HepG2 (cell line): Measurements from ENCODE around the gene NRG3. TPM values are rescaled to one million over a fixed set of nuclear protein-coding genes. Genes with fewer than 3 reads are reported as not detected.

Experiments used
- ATAC-seq: fragments of 200-7000 bp; cut with Tn5 transposase; 3 replicates; pipeline ENCODE4 v1.9.1; 2020; ENCODE audit warnings: mild to moderate bottlenecking, moderate library complexity
- BruUV-seq: library from RNA; stranded (reverse); fragments of 400-500 nt; replicated peaks from 2 replicates; lab custom pipeline; 2021; lab: Mats Ljungman, UMichigan
- CTCF ChIA-PET: fragments of 300-600 bp; formaldehyde crosslinking; extraction: SDS; loops from one replicate; lab custom pipeline; 2021; ENCODE audit warnings: low total read pairs, inconsistent platforms, low intra/inter-chr PET ratio; lab: Yijun Ruan, JAX
- POLR2A ChIA-PET: fragments of 350-600 bp; sonication (Branson Sonifier 250); formaldehyde crosslinking; loops from one replicate; lab custom pipeline; 2020; ENCODE audit warnings: antibody characterized with exemption, inconsistent platforms; lab: Yijun Ruan, JAX
- DNase-seq: peaks from one replicate; pipeline ENCODE4 v3.0.0-alpha.2; 2015; ENCODE audit warnings: low spot score
- FAIRE-seq: peaks from 3 replicates; lab custom pipeline; 2011; peaks lifted over from hg19 to GRCh38; lab: Jason Lieb, UNC
- H2AFZ ChIP-seq: one replicate; pipeline ENCODE4 v1.6.1; 2011; ENCODE audit warnings: low read length, inconsistent platforms
- H3K27ac ChIP-seq: fragments of 300-600 bp; 3 replicates; pipeline ENCODE4 v1.8.0; 2011; ENCODE audit warnings: mixed run types, mild to moderate bottlenecking, mixed read lengths, low read length, inconsistent platforms; ENCODE audit not compliant: insufficient read depth; ENCODE audit errors: extremely low read length
- H3K27me3 ChIP-seq, 2 experiments: fragments of 200-600 bp in 1 of 2; 2 replicates in 1 of 2; 3 replicates in 1 of 2; pipeline versions ENCODE4 v1.6.0 to v1.8.0; 2011; ENCODE audit warnings: low read length in 2 of 2, mild to moderate bottlenecking in 2 of 2, moderate library complexity in 2 of 2, inconsistent platforms in 1 of 2; ENCODE audit not compliant: insufficient read depth in 2 of 2, control insufficient read depth in 1 of 2
- H3K36me3 ChIP-seq, 2 experiments: fragments of 200-600 bp in 1 of 2; replicated peaks in 1 of 2; 2 replicates in 1 of 2; 3 replicates in 1 of 2; pipeline versions ENCODE4 v1.5.1 to v1.8.0; 2011; ENCODE audit warnings: low read length in 2 of 2, inconsistent platforms in 1 of 2; ENCODE audit not compliant: insufficient read depth in 2 of 2, control insufficient read depth in 1 of 2
- H3K4me1 ChIP-seq: 2 replicates; pipeline ENCODE4 v1.5.1; 2012; ENCODE audit warnings: low read length, inconsistent platforms; ENCODE audit not compliant: insufficient read depth
- H3K4me2 ChIP-seq: 2 replicates; pipeline ENCODE4 v1.6.0; 2011; ENCODE audit warnings: low read depth, low read length, inconsistent platforms
- H3K4me3 ChIP-seq, 3 experiments: fragments of 200-600 bp in 1 of 3; sonication (generic), shearing (Covaris generic) in 1 of 3; replicated peaks in 1 of 3; 2 replicates each; pipeline ENCODE4 v1.5.1; 2011 to 2016; ENCODE audit warnings: low read length in 3 of 3, inconsistent platforms in 2 of 3, low read depth in 2 of 3, mild to moderate bottlenecking in 2 of 3, control low read depth in 1 of 3, mixed read lengths in 1 of 3; ENCODE audit not compliant: insufficient read depth in 1 of 3
- H3K79me2 ChIP-seq: one replicate; pipeline ENCODE4 v1.6.1; 2011; ENCODE audit warnings: low read length, inconsistent platforms; ENCODE audit not compliant: insufficient read depth
- H3K9ac ChIP-seq: 2 replicates; pipeline ENCODE4 v1.6.0; 2011; ENCODE audit warnings: mild to moderate bottlenecking, low read depth, low read length, inconsistent platforms; ENCODE audit not compliant: insufficient read depth
- H3K9me3 ChIP-seq: 2 replicates; pipeline ENCODE4 v1.5.1; 2012; ENCODE audit warnings: mild to moderate bottlenecking, low read length
- H4K20me1 ChIP-seq: 2 replicates; pipeline ENCODE4 v1.6.0; 2011; ENCODE audit warnings: inconsistent platforms, mild to moderate bottlenecking, low read length, moderate library complexity; ENCODE audit not compliant: insufficient read depth
- DDIT3 ChIP-seq: sonication (generic); formaldehyde crosslinking; IDR thresholded peaks from 2 replicates; pipeline ENCODE4 v1.4.0; 2020; ENCODE audit warnings: mild to moderate bottlenecking, missing genetic modification reagents
- GABPA ChIP-seq, 2 experiments: IDR thresholded peaks; 2 replicates each; pipeline ENCODE4 v1.6.1; 2011 to 2016; ENCODE audit warnings: low read depth in 2 of 2, low read length in 1 of 2, missing biosample characterization in 1 of 2, missing genetic modification characterization in 1 of 2
- GTF3A ChIP-seq: sonication (generic); formaldehyde crosslinking; conservative IDR thresholded peaks from 2 replicates; pipeline ENCODE4 v1.4.0; 2020; ENCODE audit warnings: mild to moderate bottlenecking, missing genetic modification reagents
- HNF4G ChIP-seq, 2 experiments: sonication (generic) in 1 of 2; formaldehyde crosslinking in 1 of 2; IDR thresholded peaks; 2 replicates each; pipeline versions ENCODE4 v1.4.0 to v1.6.1; 2011 to 2020; ENCODE audit warnings: borderline replicate concordance in 2 of 2, low read depth in 2 of 2, mild to moderate bottlenecking in 2 of 2, low read length in 1 of 2, missing genetic modification reagents in 1 of 2, moderate library complexity in 1 of 2
- HNRNPH1 ChIP-seq: fragments of 200-400 bp; formaldehyde crosslinking; optimal IDR thresholded peaks from 2 replicates; pipeline ENCODE3; 2017; ENCODE audit warnings: mild to moderate bottlenecking, low read depth, low read length
- KDM1A ChIP-seq: IDR thresholded peaks from 2 replicates; pipeline ENCODE4 v1.6.1; 2016; ENCODE audit warnings: missing compliant biosample characterization
- MED8 ChIP-seq: sonication (generic); formaldehyde crosslinking; IDR thresholded peaks from 2 replicates; pipeline ENCODE4 v1.8.1; 2023; ENCODE audit warnings: mild to moderate bottlenecking, missing genetic modification reagents; ENCODE audit not compliant: insufficient replicate concordance
- ONECUT2 ChIP-seq: sonication (generic); formaldehyde crosslinking; IDR thresholded peaks from 2 replicates; pipeline ENCODE4 v1.4.0; 2020; ENCODE audit warnings: missing genetic modification reagents
- PRDM10 ChIP-seq: sonication (generic); formaldehyde crosslinking; IDR thresholded peaks from 2 replicates; pipeline ENCODE4 v1.4.0; 2020; ENCODE audit warnings: low read depth, missing genetic modification reagents
- TARDBP ChIP-seq: sonication (generic); formaldehyde crosslinking; IDR thresholded peaks from 2 replicates; pipeline ENCODE4 v1.8.0; 2022; ENCODE audit warnings: mild to moderate bottlenecking, missing genetic modification reagents
- TBP ChIP-seq: sonication (generic); formaldehyde crosslinking; IDR thresholded peaks from 2 replicates; pipeline ENCODE4 v1.5.0; 2020; ENCODE audit warnings: missing genetic modification reagents
- TERF1 ChIP-seq: sonication (generic); formaldehyde crosslinking; IDR thresholded peaks from 2 replicates; pipeline ENCODE4 v1.8.0; 2022; ENCODE audit warnings: mild to moderate bottlenecking, missing genetic modification reagents, moderate library complexity
- ZBTB25 ChIP-seq: IDR thresholded peaks from 2 replicates; pipeline ENCODE4 v1.6.1; 2018; ENCODE audit warnings: missing genetic modification reagents
- ZNF296 ChIP-seq: sonication (generic); formaldehyde crosslinking; conservative IDR thresholded peaks from 2 replicates; pipeline ENCODE4 v1.5.0; 2020; ENCODE audit warnings: mild to moderate bottlenecking, missing genetic modification reagents
- ZNF558 ChIP-seq: sonication (generic); formaldehyde crosslinking; IDR thresholded peaks from 2 replicates; pipeline ENCODE4 v1.9.0; 2022; ENCODE audit warnings: mild to moderate bottlenecking, missing genetic modification reagents, borderline replicate concordance
- WGBS: methylation state at CpG from one replicate; pipeline ENCODE4 v1.1.6; 2017; ENCODE audit warnings: low lambda C conversion rate; 5-methylcytosine and 5-hydroxymethylcytosine counted together
- in situ Hi-C: cut with HindIII; loops from 2 replicates; pipeline ENCODE4 v1.10.0; 2017; ENCODE audit warnings: low pct_unique_long_range_greater_than_20kb; ENCODE audit not compliant: extremely low pct_ligation_motif_present
- intact Hi-C: fragments of 100-400 bp; cut with micrococcal nuclease; formaldehyde crosslinking; loops from one replicate; pipeline ENCODE4 v1.10.0; 2022; ENCODE audit not compliant: unreplicated experiment
- polyA plus RNA-seq, 8 experiments: library from polyadenylated mRNA; depleted of rRNA in 3 of 8; stranded (reverse) in 7 of 8; unstranded in 1 of 8; fragments of >200 nt; fragmentation: Illumina TruSeq in 4 of 8; extraction: Trizol in 4 of 8; gene quantifications; 2 replicates each; pipeline versions ENCODE4 v1.2.1 to v1.2.3, GENCODE V29; 2011 to 2016; ENCODE audit warnings: low read depth in 4 of 8, missing spikeins in 1 of 8, mixed read lengths in 1 of 8; ENCODE audit not compliant: insufficient read depth in 1 of 8
- total RNA-seq, 5 experiments: library from RNA; depleted of rRNA; stranded (reverse); fragments of >200 nt; fragmentation: Illumina TruSeq; extraction: Trizol; gene quantifications; 2 replicates each; pipeline ENCODE4 v1.2.3, GENCODE V29; 2016; ENCODE audit warnings: low read depth in 1 of 5

NRG3 gene
- total and polyA plus RNA-seq, 2 of the 13 experiments (the other 11 are each of a cell fraction or from before 2014, with no cell fraction given), result not detected

- Histone ChIP-seq H3K4me1 (no peaks in the 10 kb centered on the region), H4K20me1 (no peaks in the 10 kb centered on the region), H3K9ac (no peak overlapping the region), H3K4me3 (no peak overlapping the region), H3K27ac (no peak overlapping the region), H3K27me3 (no peaks in the 10 kb centered on the region), H3K79me2 (no peaks in the 10 kb centered on the region), H3K36me3 (no peaks in the 10 kb centered on the region), H2AFZ (no peak overlapping the region), H3K4me2 (no peak overlapping the region), H3K9me3 (peaks cover 92% of the 10 kb centered on the region)
- 2% methylated on average over 2 of the region's 2 CpGs for WGBS
- BruUV-seq, result no TSS peak
- intact Hi-C loops, result no loop called here
- ATAC-seq (no peak), DNase-seq (no peak), FAIRE-seq (no peak)
- CTCF ChIA-PET, result no interaction called here
- POLR2A ChIA-PET, result no interaction called here
- TF ChIP-seq GABPA (IDR thresholded peaks at IDR 0.05; ENCODE audit: low read depth, low read length), result no peak
- TF ChIP-seq GABPA (CRISPR knock-in tag; IDR thresholded peaks at IDR 0.05; ENCODE audit: low read depth), result no peak
- no peak for TF ChIP-seq ZNF296
- no peak for TF ChIP-seq TARDBP
- TF ChIP-seq MED8 (CRISPR knock-in tag), result no peak
- TF ChIP-seq DDIT3 (CRISPR knock-in tag), result no peak
- TF ChIP-seq TERF1 (CRISPR knock-in tag), result no peak
- TF ChIP-seq ONECUT2 (CRISPR knock-in tag), result no peak
- no peak for TF ChIP-seq ZBTB25 (CRISPR knock-in tag)
- TF ChIP-seq GTF3A, result no peak
- TF ChIP-seq PRDM10 (CRISPR knock-in tag), result no peak
- TF ChIP-seq TBP (CRISPR knock-in tag), result no peak
- TF ChIP-seq HNRNPH1, result no peak
- TF ChIP-seq HNF4G (IDR thresholded peaks at IDR 0.05; ENCODE audit: borderline replicate concordance, low read depth, low read length), result no peak
- TF ChIP-seq HNF4G (CRISPR knock-in tag; IDR thresholded peaks at IDR 0.05; ENCODE audit: borderline replicate concordance, low read depth), result no peak
- no peak for TF ChIP-seq KDM1A
- no peak for TF ChIP-seq ZNF558 (CRISPR knock-in tag)
- in situ Hi-C loops, result no loop called here
Measured at GRCh38 chr10:82084496-82084895, 209.5 kb downstream of the NRG3 start.
